Bronchus fibroblast of lung (primary cell): Measurements from ENCODE around the gene OR2T12. TPM values are rescaled to one million over a fixed set of nuclear protein-coding genes. Genes with fewer than 3 reads are reported as not detected.

Source experiments
- total RNA-seq: library from RNA; depleted of rRNA; stranded (reverse); fragments of >200 nt; gene quantifications from 2 replicates; pipeline ENCODE4 v1.2.3, GENCODE V29; 2015

The OR2T12 gene
- not detected in 2 replicates for total RNA-seq

GRCh38 chr1:248303324-248303723 is at the start of gene OR2T12:
Gene OR2T12, minus strand, starts transcription at chr1:248303424. Its CDS starts 7,846 bp downstream, at chr1:248295578.

GRCh38 chr1:248348475-248348874 is 45.3 kb upstream of the OR2T12 start, which contains the start of gene OR14C36:
Gene OR14C36, plus strand, starts transcription at chr1:248348775. Its CDS starts 0 bp downstream, at chr1:248348775.

GRCh38 chr1:248324468-248324867 is 21.2 kb upstream of the OR2T12 start, which contains the start of gene OR2M7:
Gene OR2M7, minus strand, starts transcription at chr1:248324568. Its CDS starts 0 bp downstream, at chr1:248324568.

GRCh38 chr1:248277876-248278275 is 25.3 kb downstream of the OR2T12 start, which contains the start of gene OR2T33:
Gene OR2T33, minus strand, starts transcription at chr1:248277976. Its CDS starts 4,162 bp downstream, at chr1:248273814.

Other genes starting within 250 kb of the OR2T12 start
- gene OR2L13, start 208.2 kb downstream of the OR2T12 start, total RNA-seq, result not detected in 2 replicates
- gene OR2M5, start 158.3 kb downstream of the OR2T12 start, total RNA-seq, result not detected in 2 replicates
- not detected in 2 replicates for gene OR2M2, start 128.6 kb downstream of the OR2T12 start, total RNA-seq
- gene OR2M3, start 106.2 kb downstream of the OR2T12 start, total RNA-seq, result not detected in 2 replicates
- not detected in 2 replicates for gene OR2M4, start 72.0 kb downstream of the OR2T12 start, total RNA-seq
- not detected in 2 replicates for gene OR2T33, start 25.4 kb downstream of the OR2T12 start, total RNA-seq
- not detected in 2 replicates for gene OR2M7, start 21.1 kb upstream of the OR2T12 start, total RNA-seq
- not detected in 2 replicates for gene OR14C36, start 45.4 kb upstream of the OR2T12 start, total RNA-seq
- not detected in 2 replicates for gene OR2T4, start 58.2 kb upstream of the OR2T12 start, total RNA-seq
- not detected in 2 replicates for gene OR2T6, start 72.3 kb upstream of the OR2T12 start, total RNA-seq
- not detected in 2 replicates for gene OR2T1, start 99.6 kb upstream of the OR2T12 start, total RNA-seq
- not detected in 2 replicates for gene OR2T2, start 142.2 kb upstream of the OR2T12 start, total RNA-seq
- not detected in 2 replicates for gene OR2T3, start 169.9 kb upstream of the OR2T12 start, total RNA-seq
- gene OR2T5, start 185.2 kb upstream of the OR2T12 start, total RNA-seq, result not detected in 2 replicates
- not detected in 2 replicates for gene OR2G6, start 204.6 kb upstream of the OR2T12 start, total RNA-seq